Bronchial epithelial cell (primary cell): ENCODE results near the gene FTCDNL1. TPM values are rescaled to one million over a fixed set of nuclear protein-coding genes. Genes with fewer than 3 reads are reported as not detected.

Experiments
- total RNA-seq: library from RNA; depleted of rRNA; stranded (reverse); fragments of >200 nt; gene quantifications from 2 replicates; pipeline ENCODE4 v1.2.1, GENCODE V29; 2014

FTCDNL1 gene
- total RNA-seq, 1 donor from 2014 or later = 0.53 TPM

Other genes starting within 250 kb of the FTCDNL1 start
- 10.2 and 10.3 TPM in 2 replicates for gene C2orf69, start 60.1 kb upstream of the FTCDNL1 start, total RNA-seq
- 10.5 and 11.8 TPM in 2 replicates for gene TYW5, start 104.3 kb upstream of the FTCDNL1 start, total RNA-seq
- 12.9 and 15.2 TPM in 2 replicates for gene MAIP1, start 104.4 kb upstream of the FTCDNL1 start, total RNA-seq